OCI-LY1 (cell line): ENCODE measurements around the gene CELSR1.
A peak's percentile ranks its signal among the peaks of the same experiment; 100 is the strongest.

Source experiments
- H2AFZ ChIP-seq: fragments of 200-600 bp; sonication (generic), shearing (Covaris generic); 2 replicates; pipeline ENCODE4 v1.6.0; 2014; ENCODE audit warnings: antibody characterized with exemption, mild to moderate bottlenecking, low read length
- H3F3A ChIP-seq: fragments of 200-600 bp; sonication (generic), shearing (Covaris generic); 2 replicates; pipeline ENCODE4 v1.6.0; 2014; ENCODE audit warnings: mild to moderate bottlenecking, antibody characterized with exemption, low read length, moderate library complexity; ENCODE audit not compliant: insufficient read depth
- H3K27ac ChIP-seq: fragments of 200-600 bp; sonication (generic); 2 replicates; pipeline ENCODE4 v1.5.1; 2014; ENCODE audit warnings: low read length, mixed run types, mild to moderate bottlenecking, low read depth; ENCODE audit not compliant: poor library complexity, severe bottlenecking
- H3K27me3 ChIP-seq: fragments of 200-600 bp; sonication (generic); 2 replicates; pipeline ENCODE4 v1.6.0; 2014; ENCODE audit warnings: antibody characterized with exemption, mild to moderate bottlenecking, low read length, moderate library complexity; ENCODE audit not compliant: insufficient read depth
- H3K36me3 ChIP-seq: fragments of 200-600 bp; sonication (generic); 2 replicates; pipeline ENCODE4 v1.6.1; 2014; ENCODE audit warnings: mild to moderate bottlenecking, antibody characterized with exemption, low read length, moderate library complexity, mixed read lengths; ENCODE audit not compliant: insufficient read depth
- H3K4me1 ChIP-seq: fragments of 200-600 bp; sonication (generic); 2 replicates; pipeline ENCODE4 v1.5.1; 2014; ENCODE audit warnings: mild to moderate bottlenecking, low read length, moderate library complexity; ENCODE audit not compliant: insufficient read depth, severe bottlenecking
- H3K4me2 ChIP-seq: fragments of 200-600 bp; sonication (generic), shearing (Covaris generic); 2 replicates; pipeline ENCODE4 v1.6.1; 2014; ENCODE audit warnings: low read length
- H3K4me3 ChIP-seq: fragments of 200-600 bp; sonication (generic); 2 replicates; pipeline ENCODE4 v1.5.1; 2014; ENCODE audit warnings: low read length, low read depth, mild to moderate bottlenecking, mixed read lengths; ENCODE audit not compliant: poor library complexity, severe bottlenecking
- H3K79me2 ChIP-seq: fragments of 200-600 bp; shearing (Covaris generic); 2 replicates; pipeline ENCODE4 v1.6.1; 2016; ENCODE audit warnings: mixed run types, low read length, mixed read lengths; ENCODE audit not compliant: insufficient read depth
- H3K9ac ChIP-seq: fragments of 200-600 bp; sonication (generic), shearing (Covaris generic); 2 replicates; pipeline ENCODE4 v1.6.1; 2014; ENCODE audit warnings: mild to moderate bottlenecking, low read length, mixed read lengths
- H3K9me2 ChIP-seq: fragments of 200-600 bp; sonication (generic), shearing (Covaris generic); 2 replicates; pipeline ENCODE4 v1.6.1; 2014; ENCODE audit warnings: low read depth, mild to moderate bottlenecking, low read length, mixed read lengths
- H3K9me3 ChIP-seq: fragments of 200-600 bp; shearing (Covaris generic); 2 replicates; pipeline ENCODE4 v1.6.1; 2014; ENCODE audit warnings: low read length, mixed read lengths
- H4K20me1 ChIP-seq: fragments of 200-600 bp; sonication (generic), shearing (Covaris generic); 2 replicates; pipeline ENCODE4 v1.6.0; 2016; ENCODE audit warnings: mild to moderate bottlenecking, low read length; ENCODE audit not compliant: insufficient read depth
- EZH2 ChIP-seq: fragments of 200-600 bp; sonication (generic), shearing (Covaris generic); IDR thresholded peaks from 2 replicates; pipeline ENCODE4 v1.8.0; 2017; ENCODE audit warnings: borderline replicate concordance, mixed run types, mild to moderate bottlenecking, antibody characterized with exemption, low read length, moderate library complexity, mixed read lengths
- TF ChIP-seq, protein P1 (sequence below): fragments of 200-600 bp; sonication (generic), shearing (Covaris generic); IDR thresholded peaks from 2 replicates; pipeline ENCODE4 v1.5.1; 2017; ENCODE audit warnings: mild to moderate bottlenecking, antibody characterized with exemption, low read length, moderate library complexity, mixed read lengths

Gene CELSR1

DNA sequence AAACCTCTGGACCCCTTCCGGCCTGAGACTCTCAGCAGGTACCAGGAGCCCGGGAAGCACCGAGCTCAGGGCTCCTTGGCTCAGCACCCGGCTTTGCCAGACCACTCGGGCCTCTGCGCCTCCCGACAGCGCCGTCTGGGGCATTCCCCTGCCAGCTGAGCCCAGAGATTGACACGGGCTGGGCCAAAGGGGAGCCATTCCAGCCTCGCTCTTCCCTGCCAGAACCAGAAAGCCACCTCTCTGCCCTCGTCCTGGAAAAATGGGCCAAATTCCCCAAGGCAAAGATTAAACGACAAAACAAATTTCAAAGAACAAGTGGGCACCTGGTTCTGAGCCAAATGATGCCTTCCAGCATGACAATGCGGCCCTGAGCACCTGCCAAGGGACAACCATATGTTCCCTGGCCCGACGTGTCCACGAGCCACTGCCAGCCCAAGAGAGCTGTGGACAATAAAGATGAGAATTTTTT, 59.3 kb downstream of the CELSR1 start:
- no peak for TF ChIP-seq EZH2
- peaks cover 10% of the 10 kb centered on the region for H3K27me3 ChIP-seq

DNA sequence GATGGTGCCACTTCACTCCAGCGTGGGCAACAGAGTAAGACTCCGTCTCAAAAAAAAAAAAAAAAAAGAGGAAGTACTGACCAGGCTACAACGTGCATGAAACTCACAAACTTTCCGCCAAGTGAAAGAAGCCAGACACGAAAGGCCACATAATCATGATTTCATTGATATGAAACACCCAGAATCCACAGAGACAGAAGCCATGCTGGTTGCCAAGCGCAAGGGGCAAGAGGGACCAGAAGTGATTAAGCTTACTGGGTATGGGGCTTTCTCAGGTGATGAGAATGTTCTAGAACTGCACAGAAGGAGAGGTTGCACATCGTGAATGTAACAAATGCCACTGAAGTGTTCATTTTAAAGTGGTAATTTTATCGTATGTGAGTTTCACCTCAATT, 60.9 kb downstream of the CELSR1 start:
- no peaks in the 10 kb centered on the region for H3K79me2 ChIP-seq
- H3F3A ChIP-seq, result no peaks in the 10 kb centered on the region
- H3K9ac ChIP-seq, result no peak overlapping the region
- 0 out of 2 replicates have a peak, but pooled peaks cover 4% of the 10 kb centered on the region for H3K27me3 ChIP-seq
- H2AFZ ChIP-seq, result no peak overlapping the region
- H3K9me2 ChIP-seq, result no peaks in the 10 kb centered on the region
- H3K27ac ChIP-seq, result peak overlapping the region; percentile 46
- no peaks in the 10 kb centered on the region for H3K36me3 ChIP-seq
- no peak overlapping the region; the same call in 1 of the 2 replicates for H3K4me2 ChIP-seq
- no peaks in the 10 kb centered on the region for H3K9me3 ChIP-seq
- no peaks in the 10 kb centered on the region for H4K20me1 ChIP-seq
- no peak for TF ChIP-seq EZH2
- TF ChIP-seq, protein P1, sequence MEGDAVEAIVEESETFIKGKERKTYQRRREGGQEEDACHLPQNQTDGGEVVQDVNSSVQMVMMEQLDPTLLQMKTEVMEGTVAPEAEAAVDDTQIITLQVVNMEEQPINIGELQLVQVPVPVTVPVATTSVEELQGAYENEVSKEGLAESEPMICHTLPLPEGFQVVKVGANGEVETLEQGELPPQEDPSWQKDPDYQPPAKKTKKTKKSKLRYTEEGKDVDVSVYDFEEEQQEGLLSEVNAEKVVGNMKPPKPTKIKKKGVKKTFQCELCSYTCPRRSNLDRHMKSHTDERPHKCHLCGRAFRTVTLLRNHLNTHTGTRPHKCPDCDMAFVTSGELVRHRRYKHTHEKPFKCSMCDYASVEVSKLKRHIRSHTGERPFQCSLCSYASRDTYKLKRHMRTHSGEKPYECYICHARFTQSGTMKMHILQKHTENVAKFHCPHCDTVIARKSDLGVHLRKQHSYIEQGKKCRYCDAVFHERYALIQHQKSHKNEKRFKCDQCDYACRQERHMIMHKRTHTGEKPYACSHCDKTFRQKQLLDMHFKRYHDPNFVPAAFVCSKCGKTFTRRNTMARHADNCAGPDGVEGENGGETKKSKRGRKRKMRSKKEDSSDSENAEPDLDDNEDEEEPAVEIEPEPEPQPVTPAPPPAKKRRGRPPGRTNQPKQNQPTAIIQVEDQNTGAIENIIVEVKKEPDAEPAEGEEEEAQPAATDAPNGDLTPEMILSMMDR, result no peak
- H3K4me1 ChIP-seq, result peaks cover 15% of the 10 kb centered on the region
- H3K4me3 ChIP-seq, result no peak overlapping the region

More for the DNA sequence above, 59.3 kb downstream of the CELSR1 start:
- H3K9me2 ChIP-seq, result no peaks in the 10 kb centered on the region
- no peaks in the 10 kb centered on the region for H3K79me2 ChIP-seq
- H3K4me1 ChIP-seq, result peaks cover 15% of the 10 kb centered on the region
- H2AFZ ChIP-seq, result no peak overlapping the region
- H3K9me3 ChIP-seq, result 0 out of 2 replicates have a peak, but pooled peaks cover 3% of the 10 kb centered on the region
- H4K20me1 ChIP-seq, result no peaks in the 10 kb centered on the region
- no peak overlapping the region for H3K27ac ChIP-seq
- H3K4me2 ChIP-seq, result no peak overlapping the region
- H3K36me3 ChIP-seq, result no peaks in the 10 kb centered on the region
- no peaks in the 10 kb centered on the region for H3F3A ChIP-seq
- H3K9ac ChIP-seq, result no peak overlapping the region
- H3K4me3 ChIP-seq, result no peak overlapping the region

DNA sequence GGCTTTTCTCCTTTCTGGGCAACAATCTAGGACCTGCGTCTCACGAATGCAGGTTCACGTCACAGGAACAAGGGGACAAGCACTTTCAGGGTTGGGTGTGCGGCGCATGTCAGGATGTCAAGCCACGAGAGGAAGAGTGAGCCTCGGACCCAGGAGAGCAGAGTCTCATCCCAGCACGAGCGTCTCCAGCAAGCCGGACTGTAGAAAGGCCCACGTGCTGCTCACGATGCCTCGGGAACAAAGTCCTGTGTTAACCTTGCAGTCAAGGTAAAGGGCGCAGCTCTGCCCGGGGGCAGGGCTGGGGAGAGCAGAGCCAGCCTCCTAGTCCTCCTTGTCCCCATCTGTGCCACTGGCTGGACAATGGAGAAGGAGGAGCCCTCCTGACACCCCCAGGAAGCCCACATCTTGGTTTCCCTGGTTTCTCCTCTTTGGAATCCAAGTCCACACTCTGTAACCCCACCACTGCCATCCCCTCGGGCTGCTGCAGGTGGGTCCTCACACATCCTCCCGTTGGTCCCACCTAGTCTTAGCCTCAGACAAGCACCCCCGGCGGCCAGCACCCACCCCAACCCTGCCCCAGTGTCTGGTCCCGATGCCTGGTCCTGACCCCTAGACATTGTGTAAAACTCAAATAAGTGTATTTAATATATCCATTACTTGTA, 63.4 kb downstream of the CELSR1 start:
- no peaks in the 10 kb centered on the region for H3K36me3 ChIP-seq
- H2AFZ ChIP-seq, result no peak overlapping the region
- H3K4me1 ChIP-seq, result peaks cover 10% of the 10 kb centered on the region
- H3K9ac ChIP-seq, result no peak overlapping the region
- H4K20me1 ChIP-seq, result no peaks in the 10 kb centered on the region
- no peak overlapping the region for H3K4me2 ChIP-seq
- no peaks in the 10 kb centered on the region for H3F3A ChIP-seq
- TF ChIP-seq, protein P1, result no peak
- TF ChIP-seq EZH2, result no peak
- no peak overlapping the region for H3K27ac ChIP-seq
- no peak overlapping the region for H3K4me3 ChIP-seq
- no peaks in the 10 kb centered on the region for H3K9me3 ChIP-seq
- no peaks in the 10 kb centered on the region for H3K79me2 ChIP-seq
- H3K27me3 ChIP-seq, result 0 out of 2 replicates have a peak, but pooled peaks cover 5% of the 10 kb centered on the region
- H3K9me2 ChIP-seq, result no peaks in the 10 kb centered on the region
